ENCODE measurements around the gene GIT2. TPM values are rescaled to one million over a fixed set of nuclear protein-coding genes. Genes with fewer than 3 reads are reported as not detected.

The GIT2 gene, protein sequence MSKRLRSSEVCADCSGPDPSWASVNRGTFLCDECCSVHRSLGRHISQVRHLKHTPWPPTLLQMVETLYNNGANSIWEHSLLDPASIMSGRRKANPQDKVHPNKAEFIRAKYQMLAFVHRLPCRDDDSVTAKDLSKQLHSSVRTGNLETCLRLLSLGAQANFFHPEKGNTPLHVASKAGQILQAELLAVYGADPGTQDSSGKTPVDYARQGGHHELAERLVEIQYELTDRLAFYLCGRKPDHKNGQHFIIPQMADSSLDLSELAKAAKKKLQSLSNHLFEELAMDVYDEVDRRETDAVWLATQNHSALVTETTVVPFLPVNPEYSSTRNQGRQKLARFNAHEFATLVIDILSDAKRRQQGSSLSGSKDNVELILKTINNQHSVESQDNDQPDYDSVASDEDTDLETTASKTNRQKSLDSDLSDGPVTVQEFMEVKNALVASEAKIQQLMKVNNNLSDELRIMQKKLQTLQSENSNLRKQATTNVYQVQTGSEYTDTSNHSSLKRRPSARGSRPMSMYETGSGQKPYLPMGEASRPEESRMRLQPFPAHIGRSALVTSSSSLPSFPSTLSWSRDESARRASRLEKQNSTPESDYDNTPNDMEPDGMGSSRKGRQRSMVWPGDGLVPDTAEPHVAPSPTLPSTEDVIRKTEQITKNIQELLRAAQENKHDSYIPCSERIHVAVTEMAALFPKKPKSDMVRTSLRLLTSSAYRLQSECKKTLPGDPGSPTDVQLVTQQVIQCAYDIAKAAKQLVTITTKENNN
- total RNA-seq = 48.2 and 52.3 TPM in 2 replicates

DNA sequence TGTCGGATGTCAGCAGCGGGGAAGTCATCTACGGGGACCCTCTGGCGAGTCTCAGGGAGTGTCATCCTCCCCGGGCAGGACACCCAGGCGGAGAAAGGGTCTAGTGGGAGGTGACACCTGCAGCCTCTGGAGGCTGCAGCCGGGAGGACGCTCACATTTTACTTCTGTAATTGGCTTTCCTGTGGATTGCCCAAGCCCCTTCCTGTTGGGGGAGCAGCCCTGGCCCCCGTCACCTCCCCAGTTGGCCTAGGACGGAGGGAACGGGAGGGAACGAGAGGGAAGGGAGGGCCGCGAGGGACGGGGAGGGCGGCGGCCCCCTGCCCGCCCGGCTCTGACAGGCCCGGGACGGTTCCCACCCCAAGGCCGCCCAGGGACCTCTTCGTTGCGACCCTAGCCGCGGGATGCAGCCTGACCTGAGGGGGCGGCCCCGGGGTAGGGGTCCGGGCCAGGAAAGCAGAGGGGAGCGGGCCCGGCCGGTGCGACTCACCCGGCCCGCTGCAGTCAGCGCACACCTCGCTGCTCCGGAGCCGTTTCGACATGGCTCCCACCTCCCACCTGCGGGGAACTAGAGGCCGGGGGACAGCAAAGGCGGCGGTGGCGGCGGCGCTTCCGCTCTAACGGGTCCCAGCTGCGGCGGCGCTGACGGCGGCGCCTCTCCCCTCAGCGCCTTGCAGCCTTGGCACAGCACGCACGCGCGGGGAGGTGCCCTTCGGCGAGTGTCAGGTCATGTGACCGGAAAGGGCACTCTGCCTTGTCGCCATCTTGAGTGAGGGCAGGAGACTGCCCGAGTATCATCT, at the start of gene GIT2:
Gene GIT2 (minus strand): TSS at position 683 of the 797 bp plus-strand sequence. CDS start 144 bp downstream, at position 539.

DNA sequence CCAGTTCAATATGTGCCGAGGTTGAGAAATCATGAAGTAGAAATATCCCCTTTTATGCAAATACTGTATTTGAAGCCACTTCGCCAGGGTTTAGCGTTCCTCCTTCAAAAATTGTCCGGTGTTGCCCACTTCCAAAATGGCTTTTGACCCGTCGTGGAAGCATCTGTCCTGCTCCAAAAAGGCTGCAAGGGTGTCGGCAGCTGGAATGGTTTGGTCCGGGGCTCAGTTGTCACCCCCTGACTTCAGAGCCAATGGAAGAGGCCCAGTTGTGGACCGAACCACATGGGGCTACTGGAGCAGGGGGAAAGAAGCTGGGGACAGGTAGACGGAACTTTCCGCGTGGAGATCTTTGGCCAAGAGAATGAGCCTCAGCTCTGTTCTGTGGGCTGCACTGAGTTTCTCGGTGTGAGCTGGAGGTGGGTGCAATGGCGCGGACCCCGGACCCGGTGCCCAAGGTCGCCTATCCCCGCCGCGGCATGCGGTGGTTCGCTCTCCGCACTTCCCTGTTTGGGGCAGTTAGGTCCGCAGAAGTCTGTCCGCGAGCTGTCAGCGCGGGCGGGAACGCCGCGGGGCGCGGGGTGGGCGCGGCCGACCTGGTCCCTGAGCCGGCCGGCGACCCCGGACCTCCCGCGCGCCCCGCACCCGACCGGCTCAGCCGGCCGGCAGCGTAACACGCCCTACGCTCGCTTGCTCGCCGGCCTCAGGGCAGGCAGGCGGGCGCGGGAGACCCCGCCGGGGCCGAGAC, 2.9 kb upstream of the GIT2 start, which contains the start of gene ANKRD13A:
Gene ANKRD13A (plus strand): TSS at position 527 of the 745 bp plus-strand sequence. CDS start 259 bp downstream, outside the sequence.

DNA sequence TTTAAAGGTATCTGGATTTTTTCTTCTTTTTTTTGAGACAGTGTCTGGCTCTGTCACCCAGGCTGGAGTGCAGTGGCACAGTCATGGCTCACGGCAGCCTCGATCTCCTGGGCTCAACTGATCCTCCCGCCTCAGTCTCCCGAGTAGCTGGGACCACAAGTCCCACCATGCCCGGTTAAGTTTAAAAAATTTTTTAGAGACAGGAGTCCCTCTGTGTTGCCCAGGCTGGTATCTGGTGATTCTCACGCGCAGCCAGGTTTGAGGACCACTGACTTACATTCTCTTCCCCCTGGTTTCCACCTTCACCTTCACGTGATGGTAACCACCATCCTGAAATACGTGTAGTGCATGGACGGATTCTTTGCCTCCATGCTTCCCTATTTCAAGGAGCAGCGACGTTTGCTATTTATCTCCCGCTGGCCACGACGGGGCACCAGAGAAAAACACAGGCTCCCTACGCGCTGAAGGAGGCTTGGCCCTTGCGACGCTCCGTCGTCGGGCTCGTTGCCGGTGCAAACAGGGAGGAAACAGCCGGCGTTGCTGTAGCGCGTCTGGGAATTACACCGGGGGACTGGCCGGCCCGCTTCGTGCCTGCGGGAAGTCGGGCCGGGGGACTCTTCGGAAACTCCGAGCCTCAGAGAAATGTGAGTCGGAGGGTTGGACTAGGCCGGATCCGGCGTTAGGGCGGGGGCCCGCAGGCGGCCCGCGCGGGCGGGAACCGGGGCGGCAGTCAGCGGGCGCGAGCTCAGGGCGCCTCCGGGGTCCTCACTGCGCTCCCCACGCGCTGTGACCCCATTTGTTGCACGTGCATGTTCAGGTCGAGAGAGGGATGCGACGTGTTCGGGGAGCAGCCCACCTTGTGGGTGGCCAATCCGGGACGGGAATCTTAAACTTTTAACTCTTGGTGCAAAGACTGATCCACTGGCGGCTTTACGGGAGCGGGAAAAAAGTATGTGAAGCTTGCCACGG, 96.1 kb downstream of the GIT2 start, which contains the start of gene TCHP:
Gene TCHP (plus strand): TSS at position 492 of the 969 bp plus-strand sequence. CDS start 2,753 bp downstream, outside the sequence.

DNA sequence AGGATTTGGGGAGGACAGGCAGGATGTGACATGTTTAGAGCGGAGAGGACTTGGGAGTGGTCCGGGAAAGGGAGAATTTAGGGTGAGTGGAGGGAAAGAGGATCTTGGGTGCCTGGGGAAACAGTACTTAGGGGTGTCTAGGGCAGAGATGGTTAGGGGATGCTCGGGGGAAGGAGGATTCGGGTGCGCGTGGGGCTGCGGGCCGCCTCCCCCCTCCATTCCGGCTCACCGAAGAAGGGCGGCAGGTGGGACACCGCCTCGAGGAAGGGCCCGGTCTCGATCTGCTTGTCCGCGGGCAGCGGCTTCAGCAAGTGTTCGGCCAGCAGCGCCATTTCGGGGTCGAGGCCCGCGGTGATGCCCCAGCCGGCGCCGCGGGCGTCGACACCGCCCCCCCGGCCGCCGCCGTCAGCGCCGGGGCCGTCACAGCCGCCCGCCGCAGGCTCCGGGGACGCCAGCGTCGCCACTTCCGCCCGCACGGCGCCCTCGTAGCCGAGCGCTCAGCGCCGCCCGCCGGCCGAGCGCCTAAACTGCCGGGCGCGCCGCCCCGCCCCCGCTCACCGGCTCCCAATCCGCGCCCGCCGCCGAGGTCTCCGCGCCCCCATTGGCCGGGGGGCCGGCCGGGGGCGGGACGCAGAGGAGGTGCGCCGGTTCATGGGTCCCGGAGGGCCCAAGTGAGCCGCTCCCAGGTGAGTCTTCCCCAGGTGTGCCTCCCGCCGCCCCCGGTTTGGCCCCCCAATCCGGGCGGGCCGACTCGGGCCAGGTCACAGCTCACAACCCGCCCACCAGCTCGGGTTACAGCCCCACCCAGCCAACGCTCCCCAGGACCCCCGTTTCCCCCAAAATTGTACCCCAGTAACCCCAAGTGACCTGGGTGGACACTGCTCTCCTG, 115.9 kb downstream of the GIT2 start, which contains the start of gene GLTP:
Gene GLTP (minus strand): TSS at position 499 of the 889 bp plus-strand sequence. CDS start 167 bp downstream, at position 332.

Other genes starting within 250 kb of the GIT2 start
- gene TRPV4, start 163.0 kb downstream of the GIT2 start, total RNA-seq = 1.5 and 1.8 TPM in 2 replicates
- 47.2 and 56.3 TPM in 2 replicates for gene GLTP, start 115.8 kb downstream of the GIT2 start, total RNA-seq
- gene TCHP, start 96.1 kb downstream of the GIT2 start, total RNA-seq = 8.3 and 8.9 TPM in 2 replicates
- gene ANKRD13A, start 3.1 kb upstream of the GIT2 start, total RNA-seq = 228 and 276 TPM in 2 replicates
- gene C12orf76, start 52.2 kb upstream of the GIT2 start, total RNA-seq = 3.0 and 5.5 TPM in 2 replicates
- gene IFT81, start 128.0 kb upstream of the GIT2 start, total RNA-seq = 19.8 and 24.8 TPM in 2 replicates

Measured in hair follicle dermal papilla cell (primary cell).